Stomach smooth muscle (tissue), 2 donors: ENCODE results near the gene EXOC6.
"Not testable (repeated sequence)": the region's sequence is repeated elsewhere in the genome, so short reads cannot be mapped to it uniquely, and the experiment has no call there.

ENCODE experiments used
- H3K27ac ChIP-seq: one replicate; pipeline ENCODE4 v1.7.0; 2013; ENCODE audit warnings: mild to moderate bottlenecking, low read length, inconsistent platforms
- H3K27me3 ChIP-seq, 2 donors: one replicate each; pipeline ENCODE4 v1.7.0; 2013; ENCODE audit warnings: low read length in 2 of 2; ENCODE audit not compliant: insufficient read depth in 2 of 2, control insufficient read depth in 1 of 2
- H3K36me3 ChIP-seq, 2 donors: one replicate each; pipeline ENCODE4 v1.7.0; 2013; ENCODE audit warnings: low read length in 2 of 2; ENCODE audit not compliant: control insufficient read depth in 2 of 2, insufficient read depth in 2 of 2
- H3K4me1 ChIP-seq: one replicate; pipeline ENCODE4 v1.7.0; 2013; ENCODE audit warnings: low read length; ENCODE audit not compliant: control insufficient read depth, insufficient read depth
- H3K4me3 ChIP-seq, 2 donors: one replicate each; pipeline ENCODE4 v1.7.0; 2013; ENCODE audit warnings: low read length in 2 of 2
- H3K9ac ChIP-seq, 2 donors: one replicate each; pipeline ENCODE4 v1.7.0; 2013; ENCODE audit warnings: low read length in 2 of 2, mild to moderate bottlenecking in 1 of 2
- H3K9me3 ChIP-seq, 2 donors: one replicate each; pipeline ENCODE4 v1.7.0; 2013; ENCODE audit warnings: low read length in 2 of 2; ENCODE audit not compliant: control insufficient read depth in 2 of 2
- donor health status: healthy.
- donor health status: Pancreatic carcinoma.

EXOC6 gene

DNA sequence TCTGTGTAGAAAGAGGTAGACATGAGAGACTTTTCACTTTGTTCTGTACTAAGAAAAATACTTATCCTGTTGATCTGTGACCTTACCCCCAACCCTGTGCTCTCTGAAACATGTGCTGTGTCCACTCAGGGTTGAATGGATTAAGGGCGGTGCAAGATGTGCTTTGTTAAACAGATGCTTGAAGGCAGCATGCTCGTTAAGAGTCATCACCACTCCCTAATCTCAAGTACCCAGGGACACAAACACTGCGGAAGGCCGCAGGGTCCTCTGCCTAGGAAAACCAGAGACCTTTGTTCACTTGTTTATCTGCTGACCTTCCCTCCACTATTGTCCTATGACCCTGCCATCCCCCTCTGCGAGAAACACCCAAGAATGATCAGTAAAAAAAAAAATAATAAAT is 128.0 kb downstream of the EXOC6 start:
- not testable (repeated sequence) for H3K27ac ChIP-seq, H3K9ac ChIP-seq, H3K9me3 ChIP-seq, H3K36me3 ChIP-seq, H3K4me1 ChIP-seq, H3K27me3 ChIP-seq, H3K4me3 ChIP-seq

DNA sequence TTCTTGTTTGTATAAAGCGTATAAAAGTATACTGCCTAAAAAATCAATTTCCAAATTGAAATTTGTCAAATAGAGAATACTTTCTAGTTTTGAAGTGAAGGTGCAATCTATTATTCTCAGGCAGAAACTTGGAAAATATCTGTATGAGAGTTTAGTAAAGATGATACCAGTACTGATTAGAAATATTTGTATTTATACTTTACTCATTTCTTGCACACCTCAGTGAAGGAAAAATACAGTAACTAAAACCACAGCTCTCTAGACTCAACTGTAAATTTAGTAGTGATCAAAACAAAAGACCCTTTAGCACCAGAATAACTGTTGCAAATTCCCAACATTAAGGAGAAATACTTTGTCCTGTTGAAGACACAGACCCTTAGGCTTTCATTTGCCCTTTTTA is 140.9 kb downstream of the EXOC6 start:
- H3K4me3 ChIP-seq: no peak overlapping the region
- no peak overlapping the region for H3K9ac ChIP-seq
- H3K9me3 ChIP-seq: no peaks in the 10 kb centered on the region
- H3K27me3 ChIP-seq: no peaks in the 10 kb centered on the region
- H3K36me3 ChIP-seq: no peaks in the 10 kb centered on the region
- H3K27ac ChIP-seq: no peak overlapping the region
- H3K4me1 ChIP-seq: no peaks in the 10 kb centered on the region

DNA sequence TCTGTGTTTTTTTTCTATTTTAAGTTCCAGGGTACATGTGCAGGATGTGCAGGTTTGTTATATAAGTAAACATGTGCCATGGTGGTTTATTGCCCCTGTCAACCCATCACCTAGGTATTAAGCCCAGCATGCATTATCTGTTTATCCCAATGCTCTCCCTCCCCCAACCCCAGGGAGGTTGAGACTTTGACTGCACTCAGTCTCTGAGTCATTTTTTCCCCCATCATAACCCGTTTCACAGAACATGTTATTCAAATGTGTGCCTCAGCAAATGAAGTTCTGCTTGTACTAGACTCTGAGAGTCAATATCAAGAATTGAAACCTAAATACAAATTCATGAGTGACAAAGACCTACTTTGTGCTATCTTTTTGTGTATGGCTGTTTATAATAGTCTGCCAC is 142.3 kb downstream of the EXOC6 start:
- H3K9ac ChIP-seq: no peak overlapping the region
- no peaks in the 10 kb centered on the region for H3K27me3 ChIP-seq
- no peaks in the 10 kb centered on the region for H3K36me3 ChIP-seq
- H3K4me1 ChIP-seq: no peaks in the 10 kb centered on the region
- H3K27ac ChIP-seq: no peak overlapping the region
- H3K4me3 ChIP-seq: no peak overlapping the region
- H3K9me3 ChIP-seq: no peaks in the 10 kb centered on the region

DNA sequence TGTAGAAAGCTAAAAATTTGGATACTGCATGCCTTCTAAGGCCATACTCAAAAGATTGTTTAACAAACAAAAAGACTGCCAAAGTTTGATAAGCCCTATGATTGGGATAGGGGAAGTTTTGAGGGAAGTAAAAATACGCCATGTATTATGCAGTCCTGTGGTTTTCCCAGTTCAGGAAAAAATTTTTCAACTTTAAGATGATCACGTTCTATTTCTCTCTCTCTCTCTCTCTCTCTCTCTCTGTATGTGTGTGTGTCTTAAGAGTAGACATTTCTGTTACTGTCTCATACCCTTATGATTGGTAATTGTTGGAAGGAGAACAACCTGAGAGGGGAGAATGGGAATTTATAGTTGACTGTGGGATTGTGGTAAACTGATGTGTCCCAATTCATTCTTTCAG is 143.2 kb downstream of the EXOC6 start:
- Histone ChIP-seq H3K9me3 (no peaks in the 10 kb centered on the region), H3K4me3 (no peak overlapping the region), H3K27me3 (no peaks in the 10 kb centered on the region), H3K4me1 (no peaks in the 10 kb centered on the region), H3K9ac (no peak overlapping the region), H3K27ac (no peak overlapping the region), H3K36me3 (no peaks in the 10 kb centered on the region)

DNA sequence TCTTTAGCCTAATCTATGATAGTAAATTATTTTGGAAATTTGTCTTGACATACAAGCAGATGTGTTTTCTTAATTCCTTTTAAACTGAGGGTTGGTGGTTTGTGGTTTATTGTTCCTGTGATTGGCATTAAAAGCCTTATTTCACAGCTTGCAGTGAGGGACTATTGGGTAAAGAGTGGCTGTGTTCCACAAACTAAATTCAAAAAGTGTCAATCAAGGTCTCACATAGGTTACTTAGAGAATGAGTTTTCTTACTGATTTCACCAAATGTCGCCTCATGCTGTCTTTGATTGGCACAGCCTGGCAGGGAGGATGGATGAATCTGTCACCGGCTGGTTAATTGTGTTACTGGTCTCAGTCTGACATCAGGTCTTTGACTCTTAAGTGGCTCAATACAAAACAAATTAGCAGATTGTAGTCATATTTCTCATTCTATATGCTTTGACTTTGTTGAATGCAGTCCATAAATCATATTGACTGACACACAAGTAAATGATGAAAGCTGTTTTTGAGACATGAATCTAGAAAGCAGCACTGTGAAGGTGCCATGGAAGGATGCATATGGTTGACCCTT is 145.5 kb downstream of the EXOC6 start:
- no peaks in the 10 kb centered on the region for H3K4me1 ChIP-seq

DNA sequence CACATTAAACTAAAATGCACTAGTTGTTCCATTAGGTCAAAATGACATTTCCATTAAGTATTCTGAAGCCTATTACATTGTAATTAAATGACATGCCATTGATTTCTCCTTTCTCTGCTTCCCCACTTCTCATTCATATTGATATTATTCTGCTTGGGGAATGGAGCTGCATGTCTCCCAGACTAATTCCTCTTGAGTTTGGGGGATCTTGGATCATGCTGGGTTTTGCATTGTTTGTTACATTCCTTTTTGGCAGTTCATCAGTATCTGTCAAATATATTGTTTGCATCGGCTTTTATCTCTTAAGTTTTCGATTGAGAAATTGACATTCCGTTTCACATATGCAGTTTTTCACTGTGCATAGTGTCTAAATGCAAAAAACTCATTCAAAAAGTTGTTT is 147.2 kb downstream of the EXOC6 start:
- no peaks in the 10 kb centered on the region for H3K36me3 ChIP-seq
- no peak overlapping the region for H3K4me3 ChIP-seq
- H3K9me3 ChIP-seq: no peaks in the 10 kb centered on the region
- H3K9ac ChIP-seq: no peak overlapping the region
- no peaks in the 10 kb centered on the region for H3K4me1 ChIP-seq
- H3K27me3 ChIP-seq: no peaks in the 10 kb centered on the region
- no peak overlapping the region for H3K27ac ChIP-seq

More for the DNA sequence above, 145.5 kb downstream of the EXOC6 start:
- H3K27ac ChIP-seq: no peak overlapping the region
- H3K27me3 ChIP-seq: no peaks in the 10 kb centered on the region
- H3K9me3 ChIP-seq: no peaks in the 10 kb centered on the region
- no peaks in the 10 kb centered on the region for H3K36me3 ChIP-seq
- no peak overlapping the region for H3K9ac ChIP-seq
- no peak overlapping the region for H3K4me3 ChIP-seq

DNA sequence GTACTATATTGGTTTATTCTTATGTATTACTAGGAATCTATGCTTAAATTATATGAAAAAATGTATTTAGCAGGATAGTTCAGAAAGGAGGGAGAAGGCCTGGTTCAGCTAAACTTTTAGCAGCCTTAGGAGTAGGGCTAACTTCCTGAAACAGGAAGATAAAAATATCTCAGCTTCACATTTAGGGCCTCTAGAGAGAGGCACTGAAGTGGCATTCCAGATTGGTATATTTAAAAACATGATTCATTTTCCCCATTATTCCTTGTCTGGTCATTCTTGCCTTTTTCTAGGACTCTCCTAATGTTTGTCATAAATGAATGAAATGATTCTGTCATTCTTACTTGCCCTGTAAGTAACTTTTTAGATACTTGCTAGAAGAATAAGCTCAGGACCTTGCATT is 149.3 kb downstream of the EXOC6 start:
- no peak overlapping the region for H3K27ac ChIP-seq
- H3K4me1 ChIP-seq: no peaks in the 10 kb centered on the region
- no peaks in the 10 kb centered on the region for H3K36me3 ChIP-seq
- no peaks in the 10 kb centered on the region for H3K27me3 ChIP-seq
- no peak overlapping the region for H3K9ac ChIP-seq
- H3K9me3 ChIP-seq: no peaks in the 10 kb centered on the region
- no peak overlapping the region for H3K4me3 ChIP-seq

DNA sequence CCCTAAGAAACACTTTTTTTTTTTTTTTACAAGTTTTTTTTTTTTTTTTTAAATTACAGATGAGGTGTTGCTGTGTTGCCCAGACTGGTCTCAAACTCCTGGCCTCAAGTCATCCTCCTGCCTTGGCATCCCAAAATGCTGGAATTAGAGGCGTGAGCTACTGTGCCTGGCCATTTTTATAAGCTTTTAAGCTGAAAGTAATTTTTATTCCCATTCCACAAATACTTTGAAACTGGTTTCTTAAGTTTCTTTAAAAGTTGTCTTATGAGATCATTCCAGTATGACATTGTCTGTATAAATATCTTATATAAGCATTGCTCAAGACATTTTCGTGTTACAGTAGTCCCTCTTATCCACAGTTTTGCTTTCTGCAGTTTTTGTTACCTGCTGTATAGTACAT is 150.9 kb downstream of the EXOC6 start:
- no peak overlapping the region for H3K9ac ChIP-seq
- H3K4me1 ChIP-seq: no peaks in the 10 kb centered on the region
- H3K27ac ChIP-seq: no peak overlapping the region
- H3K4me3 ChIP-seq: no peak overlapping the region
- H3K36me3 ChIP-seq: no peaks in the 10 kb centered on the region
- H3K27me3 ChIP-seq: no peaks in the 10 kb centered on the region
- H3K9me3 ChIP-seq: no peaks in the 10 kb centered on the region

DNA sequence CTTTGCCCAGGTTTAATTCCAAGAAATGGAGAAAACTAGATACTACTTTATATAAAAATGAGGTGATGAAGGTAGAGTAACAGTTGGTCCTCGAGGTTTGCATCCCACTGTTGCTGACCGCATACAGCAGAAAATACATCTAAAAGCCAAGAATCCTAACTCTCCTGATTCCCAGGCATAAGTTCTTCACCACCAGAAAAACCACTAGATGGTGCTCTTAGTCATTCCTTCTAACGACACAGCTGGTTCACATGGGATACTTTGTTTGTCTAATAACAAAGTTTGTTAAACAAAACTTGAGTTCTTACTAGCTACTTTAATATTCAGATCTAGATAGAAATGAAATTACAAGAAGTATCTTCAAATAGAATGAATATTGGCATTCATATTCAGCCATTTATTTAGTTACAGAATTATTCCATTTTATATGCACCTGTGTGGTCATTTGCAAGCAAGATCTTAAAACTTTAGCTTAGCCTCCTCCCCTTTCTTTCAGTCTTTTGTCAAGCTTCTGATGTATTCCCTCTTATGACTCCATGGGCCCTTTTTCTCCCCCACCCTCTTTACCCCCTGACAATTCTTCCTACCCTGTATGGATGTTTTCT is 158.2 kb downstream of the EXOC6 start:
- no peaks in the 10 kb centered on the region for H3K9me3 ChIP-seq
- no peaks in the 10 kb centered on the region for H3K36me3 ChIP-seq
- H3K27ac ChIP-seq: no peak overlapping the region
- H3K4me1 ChIP-seq: no peaks in the 10 kb centered on the region
- H3K27me3 ChIP-seq: no peaks in the 10 kb centered on the region
- H3K9ac ChIP-seq: no peak overlapping the region
- H3K4me3 ChIP-seq: no peak overlapping the region

DNA sequence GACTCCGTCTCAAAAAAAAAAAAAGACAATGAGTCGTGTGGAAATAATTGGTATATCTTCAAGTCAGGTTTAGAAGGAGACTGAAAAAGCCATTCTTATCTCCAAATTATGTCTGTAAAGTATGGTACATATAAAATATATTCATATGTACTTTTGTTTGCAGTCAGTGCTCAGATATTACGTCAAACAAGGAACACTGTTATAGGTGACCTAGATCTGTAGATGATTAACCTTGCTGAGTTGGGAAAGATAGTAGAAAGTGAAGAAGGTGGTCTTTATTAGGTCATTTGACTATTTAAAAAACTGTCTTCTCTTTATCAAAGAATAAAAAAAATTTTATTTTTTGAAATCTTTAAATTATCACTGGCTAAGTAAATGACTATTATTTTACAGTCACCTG is 167.4 kb downstream of the EXOC6 start:
- no peaks in the 10 kb centered on the region for H3K9me3 ChIP-seq
- no peak overlapping the region for H3K9ac ChIP-seq
- H3K4me3 ChIP-seq: no peak overlapping the region
- no peak overlapping the region for H3K27ac ChIP-seq
- H3K36me3 ChIP-seq: no peaks in the 10 kb centered on the region
- H3K4me1 ChIP-seq: no peaks in the 10 kb centered on the region
- no peaks in the 10 kb centered on the region for H3K27me3 ChIP-seq

DNA sequence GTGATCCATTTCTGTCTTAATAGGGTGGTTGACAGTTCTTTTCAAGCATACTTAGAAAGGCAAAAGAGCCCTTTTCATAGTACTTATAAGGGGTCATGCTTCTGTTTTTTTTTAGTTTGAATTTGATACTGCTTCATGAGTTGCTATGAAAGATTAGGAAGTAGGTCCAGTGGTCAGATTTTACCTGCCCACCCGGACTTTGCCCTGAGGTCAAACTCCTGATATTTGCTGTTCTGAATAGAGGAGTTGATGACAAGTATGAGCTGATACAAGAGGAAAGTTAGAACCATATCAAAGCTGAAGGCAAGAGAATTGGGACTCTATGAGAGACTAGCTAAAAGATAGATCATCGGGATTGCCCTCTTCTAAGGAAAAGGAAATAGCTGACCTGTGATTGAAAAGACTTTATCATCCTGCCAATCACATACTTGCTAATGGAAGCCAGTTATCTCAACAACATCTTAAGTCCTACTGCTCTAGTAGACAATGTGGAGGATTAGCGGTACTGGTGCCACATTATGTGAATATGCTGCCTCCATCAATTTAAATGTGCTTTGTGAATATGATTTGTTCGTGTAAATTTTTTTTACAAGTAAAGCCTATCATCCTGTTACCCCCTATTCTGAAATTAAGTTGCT is 174.8 kb downstream of the EXOC6 start:
- no peak overlapping the region for H3K4me3 ChIP-seq
- H3K27ac ChIP-seq: no peak overlapping the region
- H3K9me3 ChIP-seq: peaks cover 0 to 4% of the 10 kb centered on the region in 2 donors
- no peaks in the 10 kb centered on the region for H3K27me3 ChIP-seq
- H3K36me3 ChIP-seq: no peaks in the 10 kb centered on the region
- H3K4me1 ChIP-seq: no peaks in the 10 kb centered on the region
- H3K9ac ChIP-seq: no peak overlapping the region
